ENCODE results near the gene MIOX. TPM values are rescaled to one million over a fixed set of nuclear protein-coding genes. Genes with fewer than 3 reads are reported as not detected.

MIOX gene
- total RNA-seq, 1 experiment from 2014 or later, result 1.4 TPM

- H3K79me1 ChIP-seq (ENCODE audit: insufficient read depth, low read depth, low read length, poor library complexity, severe bottlenecking), result no peaks in the 10 kb centered on the region
- H3K4me1 ChIP-seq (ENCODE audit: insufficient read depth, low read length), result no peaks in the 10 kb centered on the region
- no peak overlapping the region for H3T11ph ChIP-seq (ENCODE audit: low read length)
- no peak overlapping the region for H2AFZ ChIP-seq (ENCODE audit: low read length)
- H4K91ac ChIP-seq (ENCODE audit: insufficient read length, low read depth, low read length), result no peak overlapping the region
- no peak overlapping the region for H3K18ac ChIP-seq (ENCODE audit: insufficient read length, low read depth, low read length)
- H3K9me3 ChIP-seq (ENCODE audit: control insufficient read depth, low read depth, low read length), result no peaks in the 10 kb centered on the region
- no peak overlapping the region for H3K4me2 ChIP-seq (ENCODE audit: insufficient read depth, insufficient read length, low read length)
- H4K20me1 ChIP-seq (ENCODE audit: control insufficient read depth, insufficient read depth, insufficient read length), result no peaks in the 10 kb centered on the region
- no CpG with 5 or more reads among the region's 6 CpGs for WGBS (ENCODE audit: extremely low coverage, insufficient read length, low lambda C conversion rate)
- no peak overlapping the region for H2BK5ac ChIP-seq (ENCODE audit: insufficient read length, low read length)
- DNase-seq, result no peak
- H2BK15ac ChIP-seq (ENCODE audit: low read depth, low read length), result no peak overlapping the region
- H3K56ac ChIP-seq (ENCODE audit: insufficient read length, low read depth, low read length), result no peak overlapping the region
- no peaks in the 10 kb centered on the region for H3K79me2 ChIP-seq (ENCODE audit: insufficient read depth, low read length)
- no peaks in the 10 kb centered on the region for H3K27me3 ChIP-seq (ENCODE audit: insufficient read depth, low read length)
- peaks cover 0 to 3% of the 10 kb centered on the region in 2 experiments; a peak in 2 of 5 replicates for H3K9me3 Mint-ChIP-seq
- peaks cover 5 to 6% of the 10 kb centered on the region in 2 experiments for H3K4me1 Mint-ChIP-seq
- H3K4ac ChIP-seq (ENCODE audit: low read depth, low read length), result no peak overlapping the region
- H3K27ac Mint-ChIP-seq, result no peak overlapping the region
- H3K23ac ChIP-seq (ENCODE audit: insufficient read length, low read depth, low read length), result no peak overlapping the region
- H2AK5ac ChIP-seq (ENCODE audit: insufficient read length, low read length), result no peak overlapping the region
- H3K9ac ChIP-seq (ENCODE audit: extremely low read depth, insufficient read length, low read length), result no peak overlapping the region
- peaks cover 16% of the 10 kb centered on the region for H3K27me3 Mint-ChIP-seq (ENCODE audit: low read depth)
- no peak overlapping the region for H4K5ac ChIP-seq (ENCODE audit: insufficient read length, low read depth, low read length)
- no peak overlapping the region for H2BK12ac ChIP-seq (ENCODE audit: insufficient read length, low read depth, low read length)
- no peak overlapping the region for H3K27ac ChIP-seq (ENCODE audit: insufficient read length, low read depth, low read length)
- no peak overlapping the region for H2BK20ac ChIP-seq (ENCODE audit: low read depth, low read length, poor library complexity, severe bottlenecking)
- TF ChIP-seq CTCF (conservative IDR thresholded peaks at IDR 0.05), result no peak
- H3K23me2 ChIP-seq (ENCODE audit: insufficient read length, low read depth, low read length, poor library complexity, severe bottlenecking), result no peaks in the 10 kb centered on the region
- H2BK120ac ChIP-seq (ENCODE audit: low read depth, low read length, poor library complexity, severe bottlenecking), result no peak overlapping the region
- H3K4me3 Mint-ChIP-seq, result no peak overlapping the region
- H3K14ac ChIP-seq (ENCODE audit: insufficient read depth, low read length), result no peak overlapping the region
- no peak overlapping the region for H4K8ac ChIP-seq (replicated peaks; ENCODE audit: insufficient read length, low read depth, low read length)
- H3K36me3 Mint-ChIP-seq (ENCODE audit: insufficient read depth in 1 of 3, low read depth in 3 of 3), result peaks cover 0 to under 1% (median 0%) of the 10 kb centered on the region in 3 experiments; a peak in 2 of 7 replicates
Observed at GRCh38 chr22:50497093-50497492, 10.4 kb downstream of the MIOX start.

Data from H9 (cell line).